Tongue (tissue), 2 donors: ENCODE results near the gene PHLDB1. TPM values are rescaled to one million over a fixed set of nuclear protein-coding genes. Genes with fewer than 3 reads are reported as not detected.
"Not testable (repeated sequence)": the region's sequence is repeated elsewhere in the genome, so short reads cannot be mapped to it uniquely, and the experiment has no call there.

Experiments
- DNase-seq: peaks from one replicate; pipeline ENCODE4 v3.0.0-alpha.2; 2015
- total RNA-seq: library from RNA; depleted of rRNA; stranded (reverse); fragments of >200 nt; gene quantifications from one replicate; pipeline ENCODE4 v1.2.3, GENCODE V29; 2014

PHLDB1 gene
- total RNA-seq, 1 donor from 2014 or later: 103 TPM

DNA sequence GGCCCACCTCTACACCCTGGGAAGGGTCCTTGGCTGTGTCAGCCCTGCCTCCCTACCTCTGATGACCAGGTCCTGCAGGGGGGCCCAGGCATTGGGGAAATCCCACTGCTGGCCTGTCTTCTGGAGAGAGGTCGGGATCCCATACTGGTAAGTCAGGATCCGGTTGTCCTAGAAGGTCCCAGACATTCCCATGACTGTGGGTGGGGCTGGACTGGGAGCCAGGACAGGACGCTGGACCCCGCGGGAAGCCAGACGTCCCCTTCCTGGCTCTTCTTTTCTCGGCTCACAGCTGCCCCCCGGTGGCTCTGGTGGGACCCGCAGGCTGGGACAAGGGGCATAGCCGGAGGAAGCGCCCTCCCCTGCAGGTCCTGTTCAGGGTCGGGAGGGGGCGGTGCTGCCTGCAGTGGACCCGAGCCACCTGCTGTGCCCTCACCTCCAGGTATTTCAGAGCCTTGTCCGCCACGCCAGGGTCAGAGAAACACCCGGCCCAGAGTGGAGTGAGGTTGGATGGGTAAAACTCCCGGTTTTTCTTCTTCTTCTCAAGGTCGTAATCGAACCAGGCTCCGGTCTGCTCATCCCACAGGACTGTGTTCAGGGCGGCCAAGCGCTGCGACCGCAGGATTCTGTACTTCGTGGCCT lies 52.0 kb downstream of the PHLDB1 start:
- peak; percentile 93 for DNase-seq

DNA sequence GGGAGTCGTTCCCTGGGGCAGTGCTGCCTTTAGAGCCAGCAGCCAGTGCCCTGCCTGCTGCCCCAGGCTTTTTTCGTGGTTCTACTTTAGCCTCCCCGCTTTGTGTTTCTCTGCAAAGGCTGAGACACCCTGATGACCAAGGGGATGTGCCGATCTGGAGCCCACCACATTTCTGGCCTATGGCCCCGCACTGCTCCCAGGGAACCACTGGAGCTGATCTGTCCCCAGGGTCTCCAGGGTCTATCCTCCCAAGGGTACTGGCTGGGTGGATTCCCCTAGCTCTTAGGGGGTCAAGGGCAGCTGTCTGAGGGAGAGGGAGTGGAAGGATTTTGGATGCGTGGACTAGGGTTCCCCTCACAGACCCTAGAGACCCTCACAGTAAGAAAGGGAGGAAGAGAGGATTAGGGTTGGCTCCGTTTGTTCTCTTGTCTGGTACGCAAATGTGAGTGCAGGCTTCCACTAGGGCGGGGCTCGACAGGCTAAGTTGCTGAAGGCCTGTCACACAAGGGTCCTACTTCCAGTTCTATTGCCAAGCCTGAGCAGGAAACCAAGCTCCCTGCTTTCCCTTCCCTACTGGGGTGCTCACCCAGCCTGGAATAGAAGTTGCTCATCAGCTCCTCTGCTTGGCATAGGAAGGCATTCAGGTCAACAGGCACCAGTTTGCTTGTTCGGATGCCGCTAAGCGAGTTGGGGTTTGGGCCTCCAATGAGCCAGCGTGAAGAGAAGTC lies 52.7 kb downstream of the PHLDB1 start:
- no peak for DNase-seq

DNA sequence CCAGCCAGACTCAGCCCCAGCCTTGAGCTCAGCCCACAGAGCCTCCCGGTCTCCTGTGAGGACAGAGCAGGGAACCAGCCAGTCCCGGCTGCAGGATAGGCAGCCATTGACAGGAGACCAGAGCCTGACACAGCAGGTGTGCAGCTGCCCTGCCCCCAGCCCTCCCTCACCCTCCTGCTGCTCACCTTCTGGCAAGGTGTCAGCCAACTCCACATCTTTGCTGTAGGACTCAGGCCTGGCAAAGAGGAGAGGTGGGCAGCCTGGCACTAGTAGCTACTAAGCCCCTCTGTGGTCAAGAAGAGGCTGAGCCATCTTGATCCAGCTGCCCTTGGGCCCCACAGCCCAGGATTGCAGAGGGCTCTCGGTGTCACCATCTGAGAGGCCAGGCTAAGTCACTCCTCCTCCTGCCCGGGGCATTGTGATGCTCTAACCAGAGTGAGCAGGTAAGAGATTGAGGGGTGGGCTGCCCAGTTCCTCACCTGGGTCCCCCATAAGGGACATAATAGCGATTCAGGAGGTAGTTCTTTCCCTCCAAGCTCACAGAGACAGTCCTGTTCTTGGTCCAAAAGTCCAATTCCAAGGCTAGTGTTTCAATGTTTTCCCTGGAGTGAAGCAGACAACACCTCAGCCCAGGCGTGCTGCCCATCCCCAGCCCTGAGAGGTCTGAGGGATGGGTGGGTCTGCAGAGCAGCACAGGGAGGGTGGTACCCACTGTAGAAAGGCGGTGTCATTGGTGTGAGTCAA lies 53.4 kb downstream of the PHLDB1 start:
- no peak for DNase-seq

DNA sequence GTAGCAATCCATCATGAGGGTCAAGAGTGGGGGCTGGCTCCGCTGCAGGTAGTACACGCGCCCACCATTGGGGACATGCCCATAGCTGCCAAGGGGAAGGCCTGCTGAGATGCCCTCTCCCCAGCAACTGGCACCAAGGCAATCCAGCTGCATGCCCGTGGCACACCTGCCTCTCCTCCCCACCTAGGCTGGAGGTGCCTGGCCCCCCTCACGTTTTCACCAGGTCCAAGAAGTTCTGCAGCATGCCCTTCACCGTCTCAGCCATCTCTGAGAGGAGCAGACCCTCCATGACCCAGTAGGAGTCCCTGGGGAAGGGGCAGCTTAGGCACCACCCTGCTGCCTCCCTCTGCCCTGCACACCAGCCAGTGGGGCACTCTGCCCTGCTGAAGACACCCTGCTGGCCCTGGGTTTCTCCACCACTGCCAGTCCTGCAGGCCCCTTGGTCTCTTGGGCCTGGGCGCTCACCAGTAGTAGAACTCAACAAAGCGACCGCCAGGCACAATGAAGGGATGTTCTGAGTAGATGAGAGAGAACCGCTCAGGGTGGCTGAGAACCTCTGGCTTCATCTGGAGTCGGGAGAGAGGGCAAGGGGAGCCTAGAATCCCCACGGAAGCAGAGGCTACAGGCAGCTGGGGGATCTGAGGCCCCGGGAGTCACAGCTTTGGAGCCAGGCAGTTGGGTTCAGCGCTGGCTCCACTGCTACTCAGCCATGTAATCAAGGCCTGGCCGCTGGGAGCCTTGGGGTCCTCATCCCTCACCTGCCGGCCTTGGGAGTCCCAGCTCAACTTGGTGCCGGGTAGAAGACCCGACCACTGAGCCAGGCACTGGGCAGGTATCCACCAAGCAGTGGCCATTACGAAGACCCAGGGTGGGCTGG lies 54.2 kb downstream of the PHLDB1 start:
- DNase-seq: no peak

DNA sequence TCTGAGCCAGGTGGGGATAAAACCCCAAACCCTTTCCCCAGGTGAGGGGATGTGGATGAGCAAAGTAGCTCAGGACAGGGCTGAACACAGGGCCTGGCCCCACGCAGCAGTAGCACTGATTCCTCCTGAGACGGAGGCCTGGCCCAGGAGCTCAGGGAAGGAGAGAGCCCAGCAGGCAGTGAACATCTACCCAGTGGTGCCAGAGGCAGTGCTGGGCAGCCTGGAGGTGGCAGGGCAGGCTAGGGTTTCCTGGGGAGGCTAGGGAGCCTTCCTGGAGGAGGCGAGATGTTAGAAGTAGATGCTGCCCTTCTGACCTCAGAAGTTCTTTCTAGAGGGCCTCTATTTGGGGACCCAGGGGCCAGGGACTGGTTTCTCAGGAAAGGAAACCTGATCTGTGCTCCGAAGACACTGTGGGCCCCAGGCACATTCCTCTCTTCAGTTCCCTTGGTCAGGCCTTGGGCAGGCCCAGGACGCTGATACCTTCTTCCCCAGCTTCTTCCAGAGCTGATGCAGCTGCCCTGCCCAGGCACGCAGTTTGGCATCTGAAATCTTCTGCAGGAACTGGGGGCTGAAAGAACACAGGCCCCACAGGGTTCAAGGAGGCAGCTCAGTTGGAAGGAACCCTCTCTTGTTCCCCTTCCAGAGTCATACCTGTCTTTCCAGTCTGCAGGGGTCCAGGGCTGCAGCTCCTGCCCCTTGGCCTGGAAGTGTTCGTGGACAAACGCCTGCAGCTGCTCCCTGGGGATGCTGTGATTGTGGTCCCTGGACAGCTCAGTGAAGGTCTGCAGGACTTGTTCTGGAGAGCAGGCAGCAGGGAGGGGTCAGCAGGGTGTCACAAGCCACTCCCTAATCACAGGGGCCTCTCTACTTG lies 55.2 kb downstream of the PHLDB1 start:
- DNase-seq: no peak

DNA sequence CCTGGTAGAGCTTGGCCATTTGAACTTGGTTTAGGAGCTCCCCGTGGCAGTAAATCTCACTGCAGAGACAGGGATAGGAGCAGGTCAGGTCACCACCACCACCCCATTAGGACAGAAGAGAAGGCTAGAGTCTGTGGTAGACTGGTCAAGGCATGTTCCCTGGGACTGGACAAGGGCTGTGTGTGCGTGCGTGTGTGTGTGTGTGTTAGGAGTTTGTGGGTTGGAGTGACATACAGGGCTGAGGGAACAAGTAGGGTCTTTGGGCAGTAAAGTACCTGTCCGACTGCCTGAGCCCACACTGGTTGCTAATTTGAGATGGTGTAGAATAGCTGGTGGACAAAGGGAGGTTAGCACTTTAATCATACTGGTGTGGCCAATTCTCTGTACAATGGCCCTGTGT lies 56.0 kb downstream of the PHLDB1 start:
- DNase-seq: no peak

DNA sequence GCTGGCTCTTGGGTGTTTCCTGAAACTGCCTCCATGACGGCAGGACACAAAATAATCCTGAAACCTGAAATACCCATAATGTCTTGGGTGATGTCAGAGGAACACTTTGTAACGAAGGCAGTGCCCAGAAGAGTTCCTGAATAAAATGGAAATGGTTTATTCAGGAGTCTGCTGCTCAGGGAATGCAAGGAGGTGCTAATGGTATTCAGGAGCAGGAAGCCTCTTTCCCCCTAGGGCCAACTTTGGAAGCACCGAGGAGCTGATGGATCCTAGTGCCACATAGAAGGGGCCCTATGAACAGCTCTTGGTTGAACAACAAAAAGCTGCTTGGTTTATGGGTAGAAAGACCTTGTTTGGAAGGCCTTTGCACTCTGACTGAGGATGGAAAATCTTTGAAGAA lies 56.5 kb downstream of the PHLDB1 start:
- DNase-seq: no peak

DNA sequence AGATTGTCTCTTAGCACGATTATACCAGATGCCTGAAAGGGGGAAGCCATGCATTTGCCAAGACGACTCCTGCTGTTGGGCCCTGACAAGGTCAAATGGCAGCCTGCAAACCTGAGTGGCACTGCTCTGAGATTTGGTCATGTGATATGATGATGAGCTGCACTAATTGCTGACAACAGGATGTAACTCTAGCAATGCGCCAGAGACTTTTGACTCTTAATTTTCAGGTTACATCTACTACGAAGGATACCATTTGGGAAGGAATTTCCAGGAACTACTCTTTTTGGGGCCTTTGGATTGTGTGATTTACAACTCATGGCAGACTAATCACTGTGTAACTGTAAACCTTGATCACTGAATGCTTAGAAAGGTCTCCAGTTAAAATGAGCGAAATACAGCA lies 59.0 kb downstream of the PHLDB1 start:
- DNase-seq: no peak

DNA sequence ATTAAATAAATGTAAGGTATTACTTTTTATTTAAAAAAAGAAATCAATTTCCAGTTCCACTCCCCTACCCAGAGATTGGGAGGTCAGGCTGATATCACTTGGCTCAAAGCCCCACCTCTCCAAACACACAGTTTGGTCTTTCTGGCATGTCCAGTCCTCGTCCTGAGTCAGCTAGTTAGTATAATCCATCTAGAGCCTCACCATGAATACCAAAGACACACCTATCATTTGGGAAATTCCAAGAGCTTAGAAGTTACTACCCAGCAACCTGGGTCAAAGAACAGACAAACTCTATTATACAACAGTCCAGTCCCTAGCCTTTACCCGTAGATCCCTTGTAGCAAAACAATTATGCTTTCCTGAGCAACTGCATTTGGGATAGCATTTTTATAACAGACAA lies 62.6 kb downstream of the PHLDB1 start:
- no peak for DNase-seq

DNA sequence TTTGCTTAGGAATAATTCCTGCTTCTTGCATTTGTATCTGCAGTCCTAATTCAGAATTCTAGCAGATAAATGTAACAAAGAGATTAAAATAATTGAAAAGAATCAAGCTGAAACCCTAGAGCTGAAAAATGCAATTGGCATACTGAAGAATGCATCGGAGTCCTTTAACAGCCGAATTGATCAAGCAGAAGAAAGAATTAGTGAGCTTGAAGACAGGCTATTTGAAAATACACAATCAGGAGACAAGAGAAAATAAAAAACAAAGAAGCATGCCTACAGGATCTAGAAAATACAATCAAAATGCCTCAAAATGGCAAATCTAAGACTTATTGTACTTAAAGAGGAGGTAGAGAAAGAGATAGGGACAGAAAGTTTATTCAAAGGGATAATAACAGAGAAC lies 63.8 kb downstream of the PHLDB1 start:
- no peak for DNase-seq

DNA sequence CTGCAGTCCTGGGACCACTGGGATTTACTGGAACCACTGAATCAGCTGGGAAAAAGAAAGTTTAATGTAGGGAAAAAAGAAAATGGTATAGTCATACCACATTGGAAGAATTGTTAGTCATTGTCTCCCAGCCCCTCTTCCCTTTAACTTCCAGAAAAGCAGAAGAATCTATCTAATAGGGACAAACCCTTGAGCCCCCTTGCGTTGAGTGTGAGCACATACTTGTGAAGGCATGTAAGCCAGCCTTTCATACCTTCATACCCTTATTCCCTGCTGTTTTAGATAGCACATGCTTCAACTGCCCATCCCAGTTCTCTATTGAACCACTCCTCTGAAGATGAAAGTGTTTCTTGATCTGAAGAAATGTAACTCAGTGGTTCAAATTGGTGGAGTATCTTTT lies 65.4 kb downstream of the PHLDB1 start:
- no peak for DNase-seq

DNA sequence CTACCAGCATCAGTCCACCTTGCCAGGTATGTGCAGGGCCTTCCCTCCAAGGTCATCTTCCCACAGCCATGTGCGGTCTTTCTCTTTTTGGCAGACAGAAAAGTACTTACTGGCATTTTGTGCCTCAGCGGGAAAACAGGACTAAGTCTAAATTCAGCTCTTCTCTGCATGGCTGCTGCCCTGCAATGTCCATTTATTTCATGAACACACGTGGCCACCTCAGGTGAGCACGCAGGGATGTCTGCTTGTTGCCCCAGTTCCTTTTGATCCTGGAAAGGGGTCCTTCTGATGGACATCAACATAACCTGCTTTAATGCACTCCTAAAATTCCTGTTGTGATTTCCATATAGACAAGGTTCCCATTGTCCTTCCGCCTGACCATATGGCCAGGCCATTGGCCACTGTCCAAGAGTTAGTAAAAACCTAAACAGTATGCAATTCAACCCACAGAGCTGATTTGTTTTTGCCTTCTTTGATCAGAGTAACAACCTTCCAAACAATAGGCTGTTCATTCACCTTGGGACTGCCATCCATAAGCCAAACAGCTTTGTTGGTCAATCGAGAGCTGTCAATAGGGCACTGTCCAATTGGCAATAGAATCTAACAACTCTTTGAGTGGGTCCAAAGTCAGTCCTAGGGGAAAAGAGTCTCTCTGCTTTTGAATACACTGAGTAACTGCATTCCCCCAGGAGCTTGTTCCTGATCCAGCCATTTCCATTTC lies 66.1 kb downstream of the PHLDB1 start:
- no peak for DNase-seq

DNA sequence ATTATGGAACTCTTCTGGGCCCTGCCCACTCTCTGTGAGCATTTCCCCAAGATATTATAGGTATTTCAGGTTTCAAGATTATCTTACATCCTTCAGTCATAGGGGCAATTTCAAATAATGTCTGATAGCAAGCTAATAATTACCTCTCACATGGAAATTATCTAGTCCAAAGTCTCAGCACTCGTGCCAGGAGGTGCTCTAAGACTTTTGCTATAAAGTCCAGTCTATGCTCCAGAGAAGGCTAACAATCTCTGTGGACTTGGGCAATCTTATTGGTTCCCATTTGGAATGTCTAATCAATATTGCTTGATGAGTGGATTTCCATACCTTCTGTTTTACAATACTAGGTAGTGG lies 66.6 kb downstream of the PHLDB1 start:
- DNase-seq: no peak

DNA sequence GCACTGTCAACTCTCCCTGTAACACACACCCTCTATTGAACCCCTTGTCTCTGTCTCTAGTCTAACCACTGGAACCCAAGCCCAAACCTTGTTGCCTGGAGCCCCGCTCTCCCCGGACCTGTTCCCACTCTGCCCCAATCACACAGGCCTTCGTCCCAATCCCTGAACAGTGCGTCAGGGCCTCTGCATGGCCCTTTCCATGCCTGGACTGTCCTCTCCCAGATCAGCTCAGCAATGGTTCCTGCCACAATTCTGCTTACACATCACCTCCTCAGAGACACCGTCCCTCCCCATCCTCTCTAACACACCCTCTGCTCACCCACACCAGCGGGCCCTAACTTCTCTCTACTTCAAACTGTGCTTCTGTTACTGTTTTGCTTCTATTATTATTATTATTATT lies 70.6 kb downstream of the PHLDB1 start:
- DNase-seq: no peak

DNA sequence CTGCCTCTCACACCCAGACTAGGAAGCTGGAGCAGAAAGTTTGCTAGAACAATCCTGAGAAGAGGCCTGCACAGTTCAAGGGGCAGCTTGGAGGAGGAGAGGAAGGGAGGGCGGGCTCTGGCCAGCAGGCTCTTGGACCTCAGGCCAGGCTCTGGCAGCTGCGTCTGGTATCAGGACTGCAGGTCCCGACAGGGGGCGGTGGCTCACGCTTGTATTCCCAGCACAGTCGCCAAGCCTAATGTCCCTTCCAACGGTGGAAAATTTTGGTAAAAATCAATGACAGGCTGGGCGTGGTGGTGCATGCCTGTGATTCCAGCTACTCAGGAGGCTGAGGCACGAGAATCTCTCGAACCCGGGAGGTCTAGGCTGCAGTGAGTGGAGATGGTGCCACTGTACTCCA lies 71.5 kb downstream of the PHLDB1 start:
- DNase-seq: not testable (repeated sequence)

DNA sequence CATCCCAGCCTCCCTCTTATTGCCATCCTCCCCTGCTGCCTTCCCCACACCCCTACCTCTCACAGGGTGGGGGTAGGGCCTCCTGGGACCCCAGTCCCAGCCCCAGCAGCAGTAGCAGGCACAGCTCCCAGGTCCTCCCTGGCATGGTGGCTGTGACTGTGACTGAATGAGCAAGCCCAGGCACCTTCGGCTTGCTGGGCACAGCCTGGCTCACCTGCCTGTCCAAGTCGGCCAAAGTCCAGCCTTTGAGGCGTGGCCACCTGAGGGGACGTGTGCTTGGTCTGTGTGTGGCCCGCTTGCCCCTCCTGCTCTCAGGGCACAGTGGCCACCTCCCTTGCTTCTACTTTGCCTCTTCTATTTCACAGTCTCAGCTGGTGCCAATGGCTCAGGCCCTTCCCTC lies 72.1 kb downstream of the PHLDB1 start, which contains the start of gene TREH:
TREH (minus strand) TSS at position 168 of the 400 bp plus-strand sequence; CDS start at position 145, 23 bp downstream.
- no peak for DNase-seq

DNA sequence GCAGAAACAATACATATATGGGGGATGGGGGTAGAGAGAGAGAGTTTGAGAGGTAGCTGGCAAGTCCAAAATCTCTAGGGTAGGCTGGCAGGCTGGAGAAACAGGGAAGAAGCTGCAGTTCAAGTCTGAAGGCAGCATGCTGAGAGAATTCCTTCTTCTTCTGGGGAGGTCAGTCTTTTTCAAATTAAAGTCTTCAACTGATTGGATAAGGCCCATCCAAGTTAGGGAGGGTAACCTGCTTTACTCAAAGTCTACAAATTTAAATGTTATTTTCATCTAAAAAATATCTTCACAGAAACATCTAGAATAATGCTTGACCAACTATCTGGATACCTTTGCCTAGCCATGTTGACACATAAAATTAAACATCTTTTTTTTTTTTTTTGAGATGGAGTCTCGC lies 75.0 kb downstream of the PHLDB1 start:
- DNase-seq: no peak

DNA sequence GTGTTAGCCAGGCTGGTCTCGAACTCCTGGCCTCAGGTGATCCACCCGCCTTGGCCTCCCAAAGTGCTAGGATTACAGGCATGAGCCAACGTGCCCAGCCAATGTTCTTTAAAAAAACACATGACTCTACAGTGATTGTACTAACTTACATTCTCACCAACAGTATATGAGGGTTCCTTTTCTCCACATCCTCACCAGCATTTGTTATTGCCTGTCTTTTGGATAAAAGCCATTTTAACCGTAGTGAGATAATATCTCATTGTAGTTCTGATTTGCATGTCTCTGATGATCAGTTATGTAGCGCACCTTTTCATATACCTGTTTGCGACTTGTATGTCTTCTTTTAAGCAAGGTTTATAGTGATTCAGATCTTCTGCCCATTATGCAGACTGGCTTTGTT lies 75.5 kb downstream of the PHLDB1 start:
- DNase-seq: not testable (repeated sequence)

DNA sequence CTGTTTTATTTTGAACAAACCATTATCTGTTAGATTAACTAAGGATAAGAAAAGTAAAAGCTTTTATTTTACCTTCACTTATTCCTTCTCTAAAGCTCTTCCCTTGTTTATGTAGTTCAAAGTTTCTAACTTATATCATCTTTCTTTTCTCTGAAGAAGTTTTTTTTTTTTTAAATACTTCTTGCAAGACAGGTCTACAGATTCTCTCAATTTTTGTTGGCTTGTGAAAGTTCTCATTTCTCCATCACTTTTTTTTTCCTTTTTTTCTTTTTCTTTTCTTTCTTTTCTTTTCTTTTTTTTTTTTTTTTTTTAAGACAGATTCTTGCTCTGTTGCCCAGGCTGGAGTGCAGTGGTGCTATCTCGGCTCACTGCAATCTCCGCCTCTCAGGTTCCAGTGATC lies 76.8 kb downstream of the PHLDB1 start:
- DNase-seq: no peak

DNA sequence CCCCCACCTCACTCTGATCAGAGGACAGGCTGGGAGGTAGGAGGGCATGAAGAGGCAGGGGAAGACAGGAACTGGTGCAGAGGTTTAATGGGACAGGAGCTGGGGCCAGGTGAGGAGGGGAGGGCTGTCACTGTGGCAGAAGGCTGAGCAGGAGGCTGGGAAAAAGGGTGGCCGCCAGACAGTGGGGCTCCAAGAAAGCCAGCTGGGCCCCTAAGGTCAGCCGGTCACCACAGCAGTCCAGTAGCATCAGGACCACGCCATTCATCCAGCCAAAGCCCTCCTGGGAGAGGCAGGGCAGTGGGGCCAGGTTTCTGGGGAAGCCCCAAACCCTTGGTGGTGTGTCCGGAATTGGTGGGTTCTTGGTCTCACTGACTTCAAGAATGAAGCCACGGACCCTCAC lies 80.5 kb downstream of the PHLDB1 start:
- no peak for DNase-seq

DNA sequence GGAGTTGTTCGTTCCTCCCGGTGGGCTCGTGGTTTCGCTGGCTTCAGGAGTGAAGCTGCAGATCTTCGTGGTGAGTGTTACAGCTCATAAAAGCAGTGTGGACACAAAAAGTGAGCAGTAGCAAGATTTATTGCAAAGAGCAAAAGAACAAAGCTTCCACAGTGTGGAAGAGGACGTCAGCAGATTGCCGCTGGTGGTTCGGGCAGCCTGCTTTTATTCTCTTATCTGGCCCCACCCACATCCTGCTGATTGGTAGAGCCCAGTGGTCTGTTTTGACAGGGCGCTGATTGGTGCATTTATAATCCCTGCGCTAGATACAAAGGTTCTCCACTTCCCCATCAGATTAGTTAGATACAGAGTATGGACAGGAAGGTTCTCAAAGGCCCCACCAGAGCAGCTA lies 80.9 kb downstream of the PHLDB1 start:
- DNase-seq: not testable (repeated sequence)
